Ovary (tissue), 9 donors: ENCODE results near the gene SLC16A10. TPM values are rescaled to one million over a fixed set of nuclear protein-coding genes. Genes with fewer than 3 reads are reported as not detected.

Experiments
- DNase-seq, 5 donors: peaks; one replicate each; pipeline ENCODE4 v3.0.0-alpha.2; 2019 to 2020
- H3K27ac ChIP-seq, 2 donors: fragments of 200-600 bp; one replicate each; pipeline versions ENCODE4 v1.5.1 to v1.8.0; 2019 to 2022
- H3K27me3 ChIP-seq: fragments of 200-600 bp; one replicate; pipeline ENCODE4 v1.8.0; 2022
- H3K36me3 ChIP-seq: fragments of 200-600 bp; sonication (generic); one replicate; pipeline ENCODE4 v1.5.1; 2019
- H3K4me1 ChIP-seq: one replicate; pipeline ENCODE4 v1.8.1; 2013; ENCODE audit warnings: mild to moderate bottlenecking, moderate library complexity; ENCODE audit not compliant: insufficient read depth
- H3K4me3 ChIP-seq: fragments of 200-600 bp; sonication (generic); one replicate; pipeline ENCODE4 v1.5.1; 2017
- H3K9me3 ChIP-seq, 2 donors: fragments of 200-600 bp in 1 of 2; sonication (generic) in 1 of 2; one replicate each; pipeline versions ENCODE4 v1.5.1 to v1.8.1; 2013 to 2019; ENCODE audit warnings: mild to moderate bottlenecking in 1 of 2, moderate library complexity in 1 of 2
- EP300 ChIP-seq: sonication (generic); formaldehyde crosslinking; IDR thresholded peaks from one replicate; pipeline ENCODE4 v1.6.1; 2017; ENCODE audit warnings: antibody characterized with exemption
- POLR2A ChIP-seq: fragments of 450-650 bp; IDR thresholded peaks from one replicate; pipeline ENCODE4 v1.6.1; 2017; ENCODE audit warnings: antibody characterized with exemption, mild to moderate bottlenecking, moderate library complexity
- WGBS, 3 donors: extraction: QIAGEN DNeasy Blood & Tissue Kit in 1 of 3; methylation state at CpG; one replicate each; pipeline versions ENCODE4 v1.1.5 to v1.1.7; 2013 to 2017; 5-methylcytosine and 5-hydroxymethylcytosine counted together
- intact Hi-C, 4 donors: fragments of 100-400 bp; cut with DNase I; formaldehyde crosslinking; loops; one replicate each; pipeline versions ENCODE4 v1.11.0 to v1.15.1; 2022 to 2023
- polyA plus RNA-seq, 2 donors: library from polyadenylated mRNA; stranded (reverse); fragments of 200-250 nt in 1 of 2; fragments of 350-450 nt in 1 of 2; fragmentation: Illumina TruSeq in 1 of 2; extraction: RNeasy Lipid Tissue Mini Kit (QIAGEN cat#74804) in 1 of 2; gene quantifications; one replicate each; pipeline ENCODE4 v1.2.3, GENCODE V29; 2013 to 2014
- total RNA-seq, 7 donors: library from RNA; depleted of rRNA in 2 of 7; stranded (reverse); fragments of >200 nt in 2 of 7; fragmentation: NEBNext Ultra II Directional in 3 of 7; extraction: Animal tissue kit (Norgen Biotek cat#: 25700) in 3 of 7; gene quantifications; one replicate each; pipeline versions ENCODE4 v1.1.0 to v1.2.4, GENCODE V29; 2016 to 2023
- TF ChIP-seq, protein P1 (sequence below), 3 donors: fragments of 450-650 bp in 2 of 3; fragments of 200-600 bp in 1 of 3; IDR thresholded peaks; one replicate each; pipeline versions ENCODE4 v1.5.1 to v1.8.0; 2016 to 2022; ENCODE audit warnings: antibody characterized with exemption in 3 of 3, mild to moderate bottlenecking in 1 of 3
- donor health status: DM: no; HTN: no; CAD: no; lungs with moderate emphysema.
- donor health status: DM: no; HTN: no; CAD: no.
- donor health status: Bipolar disorder and iron deficiency.
- donor health status: DM: yes; HTN: yes; CAD: no.
- donor health status: DM: no; HTN: no; CAD: no.
- donor health status: DM: yes; HTN: yes; CAD: no.

SLC16A10 gene
- total and polyA plus RNA-seq, 9 donors: 0.80 to 10.8 (median 4.0) TPM

DNA sequence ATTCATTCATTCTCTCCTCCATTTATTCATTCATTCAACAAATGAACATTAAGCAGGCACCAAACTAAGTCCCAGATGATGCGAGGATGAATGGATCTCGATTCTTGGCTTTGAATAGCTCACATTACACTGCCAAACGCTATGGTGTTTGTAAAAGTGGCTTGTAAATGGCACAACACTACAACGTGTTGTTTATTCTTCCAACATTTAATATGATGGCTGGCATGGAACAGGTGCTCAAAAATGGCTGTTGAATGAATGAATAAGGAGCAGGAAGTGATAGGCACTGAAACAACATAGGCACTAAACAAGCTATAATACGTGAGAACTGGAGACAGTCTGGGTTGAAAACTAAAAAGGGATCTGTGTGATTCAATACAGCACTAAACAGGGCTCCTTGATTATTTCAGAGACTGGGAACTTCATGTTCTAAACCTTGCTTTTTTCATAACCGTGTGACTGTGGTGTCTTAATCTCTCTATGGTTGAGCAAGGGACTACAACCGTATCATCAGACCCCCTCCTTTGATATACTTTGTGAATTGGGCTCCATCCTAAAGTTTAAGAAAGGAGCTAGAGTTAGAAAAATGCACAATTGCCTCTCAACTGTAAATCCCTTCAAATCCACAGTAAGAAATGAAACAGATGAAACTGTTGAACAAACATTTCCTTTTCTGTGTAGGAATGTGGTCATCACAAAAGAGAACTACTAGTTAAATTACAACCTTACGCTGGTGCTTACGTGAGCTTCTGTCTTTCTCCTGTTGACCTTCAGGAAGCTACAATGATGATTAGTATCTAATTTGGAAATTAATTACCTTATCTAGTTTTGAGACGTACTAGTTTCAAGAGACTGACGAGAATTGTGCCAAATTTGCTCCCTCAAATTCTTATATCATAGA lies 16.9 kb upstream of the SLC16A10 start:
- 44 to 53% (median 52%) methylated on average over 11 of the region's 11 CpGs for WGBS, 3 donors
- H3K4me1 ChIP-seq: no peaks in the 10 kb centered on the region
- H3K9me3 ChIP-seq: no peaks in the 10 kb centered on the region
- intact Hi-C loops: no loop called here
- no peaks in the 10 kb centered on the region for H3K36me3 ChIP-seq
- DNase-seq: no peak
- H3K4me3 ChIP-seq: no peak overlapping the region
- no peaks in the 10 kb centered on the region for H3K27me3 ChIP-seq
- no peak overlapping the region for H3K27ac ChIP-seq
- TF ChIP-seq POLR2A: no peak
- TF ChIP-seq, protein P1, sequence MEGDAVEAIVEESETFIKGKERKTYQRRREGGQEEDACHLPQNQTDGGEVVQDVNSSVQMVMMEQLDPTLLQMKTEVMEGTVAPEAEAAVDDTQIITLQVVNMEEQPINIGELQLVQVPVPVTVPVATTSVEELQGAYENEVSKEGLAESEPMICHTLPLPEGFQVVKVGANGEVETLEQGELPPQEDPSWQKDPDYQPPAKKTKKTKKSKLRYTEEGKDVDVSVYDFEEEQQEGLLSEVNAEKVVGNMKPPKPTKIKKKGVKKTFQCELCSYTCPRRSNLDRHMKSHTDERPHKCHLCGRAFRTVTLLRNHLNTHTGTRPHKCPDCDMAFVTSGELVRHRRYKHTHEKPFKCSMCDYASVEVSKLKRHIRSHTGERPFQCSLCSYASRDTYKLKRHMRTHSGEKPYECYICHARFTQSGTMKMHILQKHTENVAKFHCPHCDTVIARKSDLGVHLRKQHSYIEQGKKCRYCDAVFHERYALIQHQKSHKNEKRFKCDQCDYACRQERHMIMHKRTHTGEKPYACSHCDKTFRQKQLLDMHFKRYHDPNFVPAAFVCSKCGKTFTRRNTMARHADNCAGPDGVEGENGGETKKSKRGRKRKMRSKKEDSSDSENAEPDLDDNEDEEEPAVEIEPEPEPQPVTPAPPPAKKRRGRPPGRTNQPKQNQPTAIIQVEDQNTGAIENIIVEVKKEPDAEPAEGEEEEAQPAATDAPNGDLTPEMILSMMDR (IDR thresholded peaks at IDR 0.05): no peak
- no peak for TF ChIP-seq EP300

DNA sequence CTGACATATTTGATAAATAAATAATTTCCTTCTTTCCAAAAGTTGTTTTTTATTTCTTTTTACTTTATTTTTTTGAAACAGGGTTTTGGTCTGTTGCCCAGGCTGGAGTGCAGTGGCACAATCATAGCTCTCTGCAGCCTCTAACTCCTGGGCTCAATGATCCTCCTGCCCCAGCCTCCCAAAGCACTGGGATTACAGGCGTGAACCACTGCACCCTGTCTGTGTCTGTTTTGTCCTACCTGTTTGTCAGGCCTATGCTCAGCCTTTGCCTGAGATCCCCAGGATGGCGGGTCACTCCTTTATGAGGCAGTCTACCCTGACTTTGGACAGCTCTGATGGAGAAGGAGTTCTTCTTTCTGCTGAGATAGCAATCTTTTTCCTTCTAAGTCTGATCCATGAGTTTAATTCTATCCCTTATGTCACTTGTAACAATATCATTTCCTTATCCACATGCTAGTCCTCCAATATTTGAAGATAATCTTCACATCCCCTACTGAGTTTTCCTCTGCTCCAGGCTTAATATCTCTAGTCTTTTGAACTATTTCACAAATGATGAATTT lies 14.4 kb upstream of the SLC16A10 start:
- 89 to 100% (median 92%) methylated on average over 2 of the region's 2 CpGs for WGBS, 3 donors
- Histone ChIP-seq H3K36me3 (no peaks in the 10 kb centered on the region), H3K4me1 (no peaks in the 10 kb centered on the region), H3K4me3 (no peak overlapping the region), H3K27ac (no peak overlapping the region), H3K27me3 (no peaks in the 10 kb centered on the region), H3K9me3 (no peaks in the 10 kb centered on the region)
- TF ChIP-seq, protein P1 (IDR thresholded peaks at IDR 0.05): no peak
- no peak for TF ChIP-seq EP300
- TF ChIP-seq POLR2A: no peak
- intact Hi-C loops: no loop called here
- no peak for DNase-seq

DNA sequence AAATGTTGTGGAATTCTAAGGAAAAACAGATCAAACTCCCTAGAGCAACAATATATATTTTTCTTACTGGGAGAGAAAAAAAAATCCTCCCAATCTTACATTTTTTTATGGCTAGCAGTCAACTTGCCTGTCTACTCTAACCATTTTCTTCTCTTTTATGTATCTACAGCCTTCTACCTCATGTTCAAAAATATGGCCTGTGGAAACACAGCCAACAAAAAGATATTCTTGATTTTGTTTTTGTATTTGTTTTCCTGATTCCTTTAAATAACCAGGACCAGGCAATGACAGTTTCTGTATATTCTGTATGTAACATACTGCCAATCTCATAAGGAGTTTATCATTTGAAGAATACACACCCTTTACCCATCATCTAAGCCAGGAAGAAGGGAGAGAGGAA lies 13.0 kb upstream of the SLC16A10 start:
- DNase-seq: no peak
- Histone ChIP-seq H3K36me3 (no peaks in the 10 kb centered on the region), H3K27me3 (no peaks in the 10 kb centered on the region), H3K9me3 (no peaks in the 10 kb centered on the region), H3K4me1 (no peaks in the 10 kb centered on the region), H3K4me3 (no peak overlapping the region), H3K27ac (no peak overlapping the region)
- TF ChIP-seq EP300: no peak
- intact Hi-C loops: no loop called here

DNA sequence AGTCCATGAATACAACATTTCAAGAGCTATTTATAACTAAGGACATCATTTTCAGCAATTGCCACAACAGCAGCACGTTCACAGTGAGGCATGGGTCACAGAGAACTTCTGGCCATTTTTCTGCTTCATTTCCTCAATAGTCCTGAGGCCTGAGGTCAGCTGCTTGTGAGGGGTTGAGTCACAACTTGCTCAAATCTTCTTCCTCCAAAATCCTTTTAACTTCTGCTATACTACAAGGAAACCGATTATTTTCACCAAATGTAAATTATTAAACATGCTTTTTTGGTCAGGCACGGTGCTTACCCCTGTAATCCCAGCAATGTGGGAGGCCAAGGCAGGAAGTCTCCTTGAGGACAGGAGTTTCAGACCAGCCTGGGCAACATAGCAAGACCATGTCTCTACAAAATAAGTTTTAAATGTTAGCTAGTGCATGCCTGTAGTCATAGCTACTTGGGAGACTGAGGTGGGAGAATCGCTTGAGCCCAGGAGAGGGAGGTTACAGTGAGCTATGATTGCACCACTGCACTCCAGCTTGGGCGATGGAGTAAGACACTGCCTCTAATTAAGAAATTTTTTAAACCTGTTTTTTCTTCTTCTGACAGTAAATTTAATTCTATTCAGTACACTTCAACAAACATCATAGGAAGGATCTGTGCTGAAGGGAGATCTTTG lies 11.1 kb upstream of the SLC16A10 start:
- Histone ChIP-seq H3K4me1 (no peaks in the 10 kb centered on the region), H3K4me3 (no peak overlapping the region), H3K9me3 (no peaks in the 10 kb centered on the region), H3K36me3 (no peaks in the 10 kb centered on the region), H3K27ac (no peak overlapping the region), H3K27me3 (no peaks in the 10 kb centered on the region)
- no peak for TF ChIP-seq POLR2A
- TF ChIP-seq, protein P1 (IDR thresholded peaks at IDR 0.05): no peak
- TF ChIP-seq EP300: no peak
- intact Hi-C loops: no loop called here
- 74 to 82% (median 80%) methylated on average over 5 of the region's 5 CpGs for WGBS, 3 donors
- no peak for DNase-seq
